CD4-positive, alpha-beta T cell (primary cell): ENCODE results near the gene E2F7. TPM values are rescaled to one million over a fixed set of nuclear protein-coding genes. Genes with fewer than 3 reads are reported as not detected.

Experiments
- ATAC-seq: fragments of 200-7000 bp; cut with Tn5 transposase; one replicate; pipeline ENCODE4 v1.10.0; 2022; ENCODE audit warnings: mild to moderate bottlenecking; ENCODE audit not compliant: poor library complexity
- CTCF ChIA-PET: fragments of 350-600 bp; sonication (Branson Sonifier 250); formaldehyde crosslinking; loops from one replicate; lab custom pipeline; 2021; ENCODE audit warnings: antibody characterized with exemption, inconsistent platforms; lab: Charles Lee
- POLR2A ChIA-PET: fragments of 350-600 bp; sonication (Branson Sonifier 250); formaldehyde crosslinking; loops from one replicate; lab custom pipeline; 2021; ENCODE audit warnings: antibody characterized with exemption, inconsistent platforms; lab: Charles Lee
- DNase-seq, 14 experiments: peaks; one replicate each; pipeline ENCODE4 v3.0.0-alpha.2; 2013 to 2020; ENCODE audit warnings: mixed read lengths in 2 of 14
- H3K27ac ChIP-seq, 2 donors: one replicate each; pipeline versions ENCODE4 v1.5.1 to v1.7.0; 2013; ENCODE audit warnings: low read length in 2 of 2, low read depth in 1 of 2, mild to moderate bottlenecking in 1 of 2
- H3K27me3 ChIP-seq, 2 experiments: 1 replicate in 1 of 2; 2 replicates in 1 of 2; pipeline versions ENCODE4 v1.6.1 to v1.7.0; 2013; ENCODE audit warnings: low read length in 2 of 2, control low read depth in 1 of 2, mild to moderate bottlenecking in 1 of 2, moderate library complexity in 1 of 2; ENCODE audit not compliant: insufficient read depth in 2 of 2, control insufficient read depth in 1 of 2
- H3K36me3 ChIP-seq: one replicate; pipeline ENCODE4 v1.6.1; 2013; ENCODE audit warnings: low read length, control low read depth; ENCODE audit not compliant: insufficient read depth
- H3K4me1 ChIP-seq: one replicate; pipeline ENCODE4 v1.6.1; 2013; ENCODE audit warnings: low read length, control low read depth; ENCODE audit not compliant: insufficient read depth
- H3K4me3 ChIP-seq: one replicate; pipeline ENCODE4 v1.5.1; 2013; ENCODE audit warnings: mild to moderate bottlenecking, low read length, moderate library complexity
- H3K9me3 ChIP-seq, 2 experiments: 1 replicate in 1 of 2; 2 replicates in 1 of 2; pipeline versions ENCODE4 v1.6.1 to v1.7.0; 2013; ENCODE audit warnings: low read length in 2 of 2, mild to moderate bottlenecking in 2 of 2, control low read depth in 1 of 2, moderate library complexity in 1 of 2; ENCODE audit not compliant: control insufficient read depth in 1 of 2, insufficient read depth in 1 of 2
- H3K27ac Mint-ChIP-seq: one replicate; pipeline ENCODE4 v1.8.0; 2020; ENCODE audit warnings: mixed read lengths
- H3K27me3 Mint-ChIP-seq: one replicate; pipeline ENCODE4 v1.8.0; 2021; ENCODE audit warnings: mixed read lengths
- H3K36me3 Mint-ChIP-seq: one replicate; pipeline ENCODE4 v1.8.0; 2021; ENCODE audit warnings: low read depth, mixed read lengths
- H3K4me1 Mint-ChIP-seq: one replicate; pipeline ENCODE4 v1.8.0; 2021; ENCODE audit warnings: low read depth, mixed read lengths
- H3K4me3 Mint-ChIP-seq: one replicate; pipeline ENCODE4 v1.8.0; 2020; ENCODE audit warnings: mild to moderate bottlenecking, mixed read lengths
- H3K9me3 Mint-ChIP-seq: one replicate; pipeline ENCODE4 v1.8.0; 2020; ENCODE audit warnings: mixed read lengths
- intact Hi-C, 2 experiments: fragments of 100-400 bp; cut with DNase I in 1 of 2; cut with micrococcal nuclease in 1 of 2; formaldehyde crosslinking; loops; one replicate each; pipeline versions ENCODE4 v1.15.1 to v1.9.0; 2023 to 2025; cut with DNase I, micrococcal nuclease
- total RNA-seq, 174 experiments: library from RNA in 2 of 174; stranded (reverse) in 2 of 174; gene quantifications; one replicate each; pipeline ENCODE4 v1.2.3 and lab custom pipeline; 2021 to 2026
- TF ChIP-seq, protein P1 (sequence below): fragments of 200-600 bp; IDR thresholded peaks from one replicate; pipeline ENCODE4 v1.8.0; 2022; ENCODE audit warnings: antibody characterized with exemption, mild to moderate bottlenecking

Gene E2F7
- total RNA-seq, 2 experiments from 2014 or later = 0.14 to 0.16 TPM

DNA sequence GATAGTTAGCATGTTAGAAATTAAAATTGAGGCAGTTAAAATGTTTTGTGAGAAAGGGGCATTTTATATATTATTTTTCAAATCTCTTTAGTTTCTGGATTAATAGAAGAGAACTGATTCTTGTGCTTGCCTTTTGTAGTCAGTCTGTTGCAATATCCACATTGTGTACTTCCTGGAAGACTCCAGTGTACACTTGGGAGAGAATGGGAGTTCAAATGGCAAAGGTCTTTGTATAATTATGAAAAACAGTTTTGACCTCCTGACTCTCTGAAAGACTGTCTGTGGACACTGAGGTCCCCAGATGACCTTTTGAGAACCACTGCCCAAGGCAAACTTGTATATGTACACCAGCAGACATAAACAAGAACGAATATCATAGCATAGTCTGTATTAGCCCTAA lies 12.1 kb downstream of the E2F7 start:
- TF ChIP-seq, protein P1, sequence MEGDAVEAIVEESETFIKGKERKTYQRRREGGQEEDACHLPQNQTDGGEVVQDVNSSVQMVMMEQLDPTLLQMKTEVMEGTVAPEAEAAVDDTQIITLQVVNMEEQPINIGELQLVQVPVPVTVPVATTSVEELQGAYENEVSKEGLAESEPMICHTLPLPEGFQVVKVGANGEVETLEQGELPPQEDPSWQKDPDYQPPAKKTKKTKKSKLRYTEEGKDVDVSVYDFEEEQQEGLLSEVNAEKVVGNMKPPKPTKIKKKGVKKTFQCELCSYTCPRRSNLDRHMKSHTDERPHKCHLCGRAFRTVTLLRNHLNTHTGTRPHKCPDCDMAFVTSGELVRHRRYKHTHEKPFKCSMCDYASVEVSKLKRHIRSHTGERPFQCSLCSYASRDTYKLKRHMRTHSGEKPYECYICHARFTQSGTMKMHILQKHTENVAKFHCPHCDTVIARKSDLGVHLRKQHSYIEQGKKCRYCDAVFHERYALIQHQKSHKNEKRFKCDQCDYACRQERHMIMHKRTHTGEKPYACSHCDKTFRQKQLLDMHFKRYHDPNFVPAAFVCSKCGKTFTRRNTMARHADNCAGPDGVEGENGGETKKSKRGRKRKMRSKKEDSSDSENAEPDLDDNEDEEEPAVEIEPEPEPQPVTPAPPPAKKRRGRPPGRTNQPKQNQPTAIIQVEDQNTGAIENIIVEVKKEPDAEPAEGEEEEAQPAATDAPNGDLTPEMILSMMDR = no peak
- intact Hi-C loops = no loop called here

DNA sequence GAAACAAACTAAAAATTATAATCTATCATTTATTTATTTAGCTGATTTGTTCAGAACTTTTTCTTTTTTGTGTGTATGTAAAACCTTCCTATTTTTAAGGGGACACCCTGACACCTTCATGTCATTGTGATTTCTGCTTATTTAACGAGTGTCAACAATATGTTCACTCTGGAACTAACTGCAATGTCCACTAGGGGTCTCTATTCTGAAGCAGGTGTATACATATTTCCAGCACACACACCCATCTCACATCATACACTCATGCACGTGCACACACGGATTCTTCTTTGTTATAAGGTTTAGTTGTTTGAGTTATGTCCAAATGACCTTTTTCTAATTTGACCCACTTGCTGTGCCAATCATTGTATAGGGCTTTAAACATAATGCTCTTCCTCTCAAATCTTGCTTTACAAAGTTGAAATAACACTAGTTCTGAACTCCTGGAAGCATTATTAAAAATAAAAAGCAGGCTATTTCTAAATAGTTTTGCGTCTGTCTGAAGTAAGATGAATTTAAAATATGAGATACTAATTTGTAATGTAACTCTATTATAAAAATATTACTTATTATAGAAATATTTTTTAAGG lies 15.5 kb downstream of the E2F7 start:
- intact Hi-C loops = no loop called here
- CTCF ChIA-PET = interaction anchor here (0.8 to 1.4 kb wide), 2 partner anchors 23 to 39 kb away, joined by 3 read pairs; no protein-coding TSS in a partner anchor
- DNase-seq (peak in 4 of 14 experiments; percentile 21 to 69 (median 68)), ATAC-seq (peak; percentile 88)
- no peaks in the 10 kb centered on the region for H3K9me3 Mint-ChIP-seq
- H3K27ac Mint-ChIP-seq = no peak overlapping the region
- Histone ChIP-seq H3K4me3 (no peak overlapping the region), H3K27me3 (no peaks in the 10 kb centered on the region), H3K9me3 (no peaks in the 10 kb centered on the region), H3K36me3 (no peaks in the 10 kb centered on the region), H3K4me1 (no peaks in the 10 kb centered on the region), H3K27ac (no peak overlapping the region)
- H3K27me3 Mint-ChIP-seq = no peaks in the 10 kb centered on the region
- H3K4me3 Mint-ChIP-seq = no peak overlapping the region
- no peaks in the 10 kb centered on the region for H3K36me3 Mint-ChIP-seq
- POLR2A ChIA-PET = no interaction called here
- TF ChIP-seq, protein P1 = peak; percentile 86
- H3K4me1 Mint-ChIP-seq = no peaks in the 10 kb centered on the region

More for the DNA sequence above, 12.1 kb downstream of the E2F7 start:
- Histone ChIP-seq H3K4me1 (no peaks in the 10 kb centered on the region), H3K4me3 (no peak overlapping the region), H3K27me3 (no peaks in the 10 kb centered on the region), H3K9me3 (no peaks in the 10 kb centered on the region), H3K36me3 (no peaks in the 10 kb centered on the region), H3K27ac (no peak overlapping the region)
- no peaks in the 10 kb centered on the region for H3K36me3 Mint-ChIP-seq
- DNase-seq = no peak
- H3K27ac Mint-ChIP-seq = no peak overlapping the region
- no peaks in the 10 kb centered on the region for H3K27me3 Mint-ChIP-seq
- ChIA-PET POLR2A (no interaction called here), CTCF (no interaction called here)
- no peak overlapping the region for H3K4me3 Mint-ChIP-seq
- H3K9me3 Mint-ChIP-seq = no peaks in the 10 kb centered on the region
- no peaks in the 10 kb centered on the region for H3K4me1 Mint-ChIP-seq
- ATAC-seq = no peak

DNA sequence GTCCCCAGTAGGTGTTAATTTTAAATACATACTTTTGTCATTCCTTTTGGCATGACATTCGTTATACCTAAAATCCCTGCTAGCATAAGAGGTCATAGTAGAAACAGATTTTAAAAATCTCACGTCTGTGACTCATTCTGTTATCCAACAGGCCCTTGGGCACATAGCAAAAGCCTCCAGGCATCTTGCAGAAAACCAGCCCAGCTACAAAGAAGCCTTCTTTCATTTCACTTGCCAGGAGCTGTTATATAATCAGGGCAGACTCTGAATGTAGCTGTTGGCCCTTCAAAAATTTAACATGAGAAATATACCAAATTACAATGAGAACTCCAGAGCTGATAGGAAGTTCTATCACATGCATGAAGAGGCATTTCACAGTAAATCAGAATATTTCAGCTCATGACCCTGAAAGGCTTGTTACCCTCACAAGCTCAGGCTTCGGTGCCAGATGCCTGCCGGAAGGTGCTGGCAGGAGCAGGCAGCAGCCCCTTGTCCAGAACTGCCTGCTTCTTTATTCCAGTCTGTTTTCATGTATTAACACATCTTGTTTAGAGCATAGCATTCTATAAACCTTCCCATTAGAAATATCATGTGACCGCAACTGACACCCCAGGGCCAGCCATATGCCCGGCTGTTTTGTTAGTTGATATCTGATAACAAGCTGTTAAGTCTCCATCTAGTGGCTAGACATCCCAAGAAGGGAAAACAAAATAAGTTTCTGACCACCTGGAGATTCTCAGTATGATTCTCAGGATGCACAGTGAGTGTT lies 17.8 kb downstream of the E2F7 start:
- no peak overlapping the region for H3K4me3 Mint-ChIP-seq
- intact Hi-C loops = no loop called here

More for the DNA sequence above, 17.8 kb downstream of the E2F7 start:
- no peaks in the 10 kb centered on the region for H3K36me3 ChIP-seq
- ATAC-seq = no peak
- POLR2A ChIA-PET = no interaction called here
- Mint-ChIP-seq H3K9me3 (no peaks in the 10 kb centered on the region), H3K27ac (no peak overlapping the region), H3K27me3 (no peaks in the 10 kb centered on the region), H3K4me1 (no peaks in the 10 kb centered on the region), H3K36me3 (no peaks in the 10 kb centered on the region)
- DNase-seq = no peak
- H3K9me3 ChIP-seq = no peaks in the 10 kb centered on the region
- CTCF ChIA-PET = interaction anchor here (0.6 kb wide), 1 partner anchor 24 kb away, joined by 4 read pairs; no protein-coding TSS in a partner anchor
- TF ChIP-seq, protein P1 = no peak
- H3K4me3 ChIP-seq = no peak overlapping the region
- no peaks in the 10 kb centered on the region for H3K4me1 ChIP-seq
- no peaks in the 10 kb centered on the region for H3K27me3 ChIP-seq
- H3K27ac ChIP-seq = no peak overlapping the region
